Right hindlimb (tissue), 1 donor: Measurements from ENCODE around the gene CCDC197.

Source experiments
- DNase-seq: peaks from one replicate; pipeline ENCODE4 v3.0.0-alpha.2; 2018

Gene CCDC197

GRCh38 chr14:94001501-94002396 is 4.6 kb downstream of the CCDC197 start:
- peak; percentile 59 for DNase-seq

GRCh38 chr14:94003397-94003796 is 6.3 kb downstream of the CCDC197 start:
- DNase-seq, result no peak

- no peak for DNase-seq
Observed at GRCh38 chr14:94004015-94004414, 6.9 kb downstream of the CCDC197 start.

GRCh38 chr14:94005324-94006073 is 8.4 kb downstream of the CCDC197 start:
- DNase-seq, result no peak

GRCh38 chr14:94008234-94008633 is 11.1 kb downstream of the CCDC197 start:
- no peak for DNase-seq

GRCh38 chr14:94009767-94010166 is 12.7 kb downstream of the CCDC197 start:
- DNase-seq, result no peak

- no peak for DNase-seq
Observed at GRCh38 chr14:94010625-94011024, 13.5 kb downstream of the CCDC197 start.

GRCh38 chr14:94011795-94012194 is 14.7 kb downstream of the CCDC197 start:
- DNase-seq, result no peak

GRCh38 chr14:94014382-94014781 is 17.3 kb downstream of the CCDC197 start:
- DNase-seq, result no peak

GRCh38 chr14:94015223-94015622 is 18.1 kb downstream of the CCDC197 start:
- no peak for DNase-seq

GRCh38 chr14:94016446-94016976 is 19.4 kb downstream of the CCDC197 start:
- no peak for DNase-seq

GRCh38 chr14:94018308-94018707 is 21.2 kb downstream of the CCDC197 start:
- no peak for DNase-seq

GRCh38 chr14:94019329-94019728 is 22.2 kb downstream of the CCDC197 start:
- no peak for DNase-seq

- no peak for DNase-seq
Observed at GRCh38 chr14:94020267-94020666, 23.2 kb downstream of the CCDC197 start.

- no peak for DNase-seq
Observed at GRCh38 chr14:94021001-94021400, 23.9 kb downstream of the CCDC197 start.

GRCh38 chr14:94021416-94022157 is 24.5 kb downstream of the CCDC197 start:
- DNase-seq, result no peak

GRCh38 chr14:94022532-94023411 is 25.7 kb downstream of the CCDC197 start:
- DNase-seq, result no peak

- DNase-seq, result no peak
Observed at GRCh38 chr14:94024549-94024948, 27.4 kb downstream of the CCDC197 start.

- DNase-seq, result no peak
Observed at GRCh38 chr14:94025720-94026119, 28.6 kb downstream of the CCDC197 start.

- DNase-seq, result peak; percentile 99
Observed at GRCh38 chr14:94026173-94026888, 29.2 kb downstream of the CCDC197 start, which contains the start of gene OTUB2. Gene OTUB2 (plus strand): TSS chr14:94026340. CDS start chr14:94026538, 198 bp downstream.

GRCh38 chr14:94026889-94027469 is 29.9 kb downstream of the CCDC197 start:
- no peak for DNase-seq
